Fibroblast of mammary gland (primary cell): ENCODE results near the gene AGAP1.

ENCODE experiments used
- DNase-seq: peaks from one replicate; pipeline ENCODE4 v3.0.0-alpha.2; 2010; ENCODE audit warnings: low read depth
- H3K4me3 ChIP-seq: 2 replicates; pipeline ENCODE4 v1.5.1; 2011; ENCODE audit warnings: low read depth, mild to moderate bottlenecking, low read length, moderate library complexity; ENCODE audit not compliant: control insufficient read depth
- TF ChIP-seq, protein P1 (sequence below): conservative IDR thresholded peaks from 2 replicates; pipeline ENCODE4 v1.5.1; 2011; ENCODE audit warnings: low read depth, low read length, inconsistent platforms; ENCODE audit not compliant: control insufficient read depth, insufficient read depth

Gene AGAP1

DNA sequence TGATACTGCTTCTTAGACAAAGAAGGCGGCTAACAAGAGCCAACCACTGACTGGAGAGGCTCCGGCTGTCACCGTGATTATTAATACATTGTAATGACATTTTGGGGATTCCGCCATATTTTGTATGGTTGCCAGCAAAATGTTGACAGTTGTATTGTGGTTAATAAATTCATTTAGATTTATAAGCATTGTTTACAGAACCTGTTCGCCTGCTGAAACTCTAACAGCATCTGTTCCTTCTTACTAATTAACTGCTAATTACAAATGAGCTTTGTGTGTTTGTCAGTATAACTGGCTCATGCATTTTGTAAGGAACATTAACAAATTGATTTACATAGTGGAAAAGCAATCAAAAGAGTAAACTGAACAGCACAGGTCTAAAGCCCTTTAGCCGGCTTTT lies 342.0 kb downstream of the AGAP1 start:
- H3K4me3 ChIP-seq: no peak overlapping the region
- TF ChIP-seq, protein P1, sequence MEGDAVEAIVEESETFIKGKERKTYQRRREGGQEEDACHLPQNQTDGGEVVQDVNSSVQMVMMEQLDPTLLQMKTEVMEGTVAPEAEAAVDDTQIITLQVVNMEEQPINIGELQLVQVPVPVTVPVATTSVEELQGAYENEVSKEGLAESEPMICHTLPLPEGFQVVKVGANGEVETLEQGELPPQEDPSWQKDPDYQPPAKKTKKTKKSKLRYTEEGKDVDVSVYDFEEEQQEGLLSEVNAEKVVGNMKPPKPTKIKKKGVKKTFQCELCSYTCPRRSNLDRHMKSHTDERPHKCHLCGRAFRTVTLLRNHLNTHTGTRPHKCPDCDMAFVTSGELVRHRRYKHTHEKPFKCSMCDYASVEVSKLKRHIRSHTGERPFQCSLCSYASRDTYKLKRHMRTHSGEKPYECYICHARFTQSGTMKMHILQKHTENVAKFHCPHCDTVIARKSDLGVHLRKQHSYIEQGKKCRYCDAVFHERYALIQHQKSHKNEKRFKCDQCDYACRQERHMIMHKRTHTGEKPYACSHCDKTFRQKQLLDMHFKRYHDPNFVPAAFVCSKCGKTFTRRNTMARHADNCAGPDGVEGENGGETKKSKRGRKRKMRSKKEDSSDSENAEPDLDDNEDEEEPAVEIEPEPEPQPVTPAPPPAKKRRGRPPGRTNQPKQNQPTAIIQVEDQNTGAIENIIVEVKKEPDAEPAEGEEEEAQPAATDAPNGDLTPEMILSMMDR: no peak
- DNase-seq: no peak

DNA sequence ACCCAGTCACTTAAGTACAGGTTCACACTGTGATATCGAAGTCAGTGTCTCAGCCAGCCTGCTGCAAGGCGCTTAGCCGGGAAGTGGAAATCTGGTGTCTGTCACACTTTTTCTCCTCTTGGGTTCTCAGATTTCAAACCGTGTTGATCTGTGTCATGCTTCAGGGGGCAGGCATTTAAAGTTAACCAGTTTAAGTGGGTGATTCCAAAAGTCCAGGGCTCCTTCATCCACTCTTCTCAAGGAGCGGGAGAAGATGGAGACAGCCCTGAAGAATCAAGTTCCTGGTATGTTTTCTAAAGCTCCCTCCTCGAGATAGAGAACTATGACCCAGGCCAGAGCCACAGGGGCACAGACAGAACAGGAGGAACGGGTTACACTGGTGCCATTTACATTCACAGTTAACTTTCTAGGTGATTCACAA lies 342.7 kb downstream of the AGAP1 start:
- TF ChIP-seq, protein P1: no peak
- H3K4me3 ChIP-seq: no peak overlapping the region
- no peak for DNase-seq

DNA sequence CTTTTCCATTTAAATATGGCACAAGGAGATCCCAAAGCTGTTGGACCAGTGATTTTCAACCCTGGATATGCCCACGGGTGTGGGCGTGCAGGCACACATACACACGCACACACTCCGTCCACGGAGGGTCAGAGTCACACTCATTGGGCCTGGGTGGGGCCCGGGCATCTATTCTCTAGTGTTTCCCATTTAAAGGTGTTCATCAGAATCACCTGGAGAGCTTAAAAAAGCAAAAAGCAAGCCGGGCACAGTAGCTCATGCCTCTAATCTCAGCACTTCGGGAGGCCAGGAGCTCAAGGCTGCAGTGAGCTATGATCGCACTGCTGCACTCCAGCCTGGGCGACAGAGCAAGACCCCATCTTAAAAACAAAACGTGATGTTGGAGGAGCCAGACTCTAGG lies 345.4 kb downstream of the AGAP1 start:
- TF ChIP-seq, protein P1: no peak
- no peak for DNase-seq
- H3K4me3 ChIP-seq: no peak overlapping the region

DNA sequence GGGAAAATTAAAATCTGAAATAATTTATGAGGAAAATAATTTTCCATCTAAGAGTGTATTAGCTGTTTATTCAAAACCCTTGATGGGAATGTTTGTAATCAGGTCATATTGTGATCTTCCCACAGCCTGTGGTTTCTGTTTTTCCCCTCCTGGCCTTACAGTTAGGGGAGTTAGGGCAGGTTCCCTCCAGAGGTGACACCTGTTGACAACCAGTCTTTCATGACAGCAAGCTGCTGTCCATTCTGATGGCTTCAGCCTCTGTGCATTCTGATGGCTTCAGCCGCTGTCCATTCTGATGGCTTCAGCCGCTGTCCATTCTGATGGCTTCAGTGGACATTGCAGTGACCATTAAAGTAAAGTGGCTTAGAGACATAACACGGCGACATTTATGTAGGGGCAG lies 346.1 kb downstream of the AGAP1 start:
- TF ChIP-seq, protein P1: no peak
- no peak for DNase-seq
- H3K4me3 ChIP-seq: no peak overlapping the region

DNA sequence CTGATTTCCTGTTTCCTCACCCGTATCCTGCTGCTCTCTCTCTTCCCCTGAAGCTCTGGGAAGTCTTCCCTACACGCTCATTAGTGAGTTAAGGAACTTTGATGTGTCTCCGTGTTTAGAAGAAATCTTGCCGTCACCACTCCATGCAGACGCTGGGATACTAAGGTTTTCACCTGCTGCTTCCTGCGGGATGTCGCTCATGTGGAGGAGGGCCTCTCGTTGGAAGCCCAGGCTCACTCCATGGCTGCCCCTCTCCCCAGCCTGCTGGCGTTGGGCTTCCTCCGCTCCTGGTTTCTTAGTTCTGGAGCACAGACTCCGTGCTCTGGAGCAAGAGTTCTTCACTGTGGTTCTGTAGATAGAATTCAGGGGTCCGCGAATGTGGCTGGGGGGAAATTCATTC lies 348.0 kb downstream of the AGAP1 start:
- DNase-seq: no peak
- no peak overlapping the region for H3K4me3 ChIP-seq
- TF ChIP-seq, protein P1: no peak

DNA sequence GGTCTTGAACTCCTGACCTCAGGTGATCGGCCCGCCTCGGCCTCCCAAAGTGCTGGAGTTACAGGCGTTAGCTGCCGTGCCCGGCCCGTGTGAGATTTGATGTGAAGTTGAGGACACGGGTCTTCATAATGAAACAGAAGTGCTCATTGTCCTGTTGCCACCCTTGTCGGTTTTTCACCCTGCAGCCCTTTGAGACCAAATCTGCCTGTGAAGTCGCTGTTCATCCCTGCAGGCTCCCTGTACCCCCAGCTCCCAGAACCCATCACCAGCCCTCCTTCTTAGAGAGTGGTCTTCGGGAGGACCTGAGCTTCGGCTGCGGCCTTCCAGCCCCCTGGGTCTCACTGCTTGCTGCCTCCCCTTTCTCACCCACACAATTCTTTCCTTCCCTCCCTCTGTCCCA lies 349.1 kb downstream of the AGAP1 start:
- no peak for DNase-seq
- H3K4me3 ChIP-seq: no peak overlapping the region
- TF ChIP-seq, protein P1: no peak
